GM10248 (cell line): ENCODE data around the gene FYN.

ENCODE experiments used
- CTCF ChIA-PET: fragments of 300-600 bp; sonication (Branson Sonifier 250); formaldehyde crosslinking; extraction: SDS; loops from one replicate; lab custom pipeline; 2021; ENCODE audit warnings: antibody characterized with exemption; lab: Yijun Ruan, JAX
- POLR2A ChIA-PET: fragments of 350-650 bp; sonication (Branson Sonifier 250); formaldehyde crosslinking; extraction: SDS; loops from one replicate; lab custom pipeline; 2020; ENCODE audit warnings: antibody characterized with exemption; lab: Yijun Ruan, JAX
- DNase-seq: peaks from one replicate; pipeline ENCODE4 v3.0.0; 2012; ENCODE audit errors: extremely low spot score
- CTCF ChIP-seq: IDR thresholded peaks from 2 replicates; pipeline ENCODE4 v1.5.1; 2012; ENCODE audit warnings: mild to moderate bottlenecking, low read depth; ENCODE audit errors: extremely low read depth, missing control alignments, control extremely low read depth

The FYN gene

GRCh38 chr6:111625461-111626391 is 247.5 kb downstream of the FYN start:
- no peak for TF ChIP-seq CTCF
- ChIA-PET CTCF (interaction anchor here (0.8 to 3.1 kb wide), 4 partner anchors 17 to 417 kb away, joined by 3 to 10 read pairs (median 4); partner anchors contain the start of gene TRAF3IP2), POLR2A (no interaction called here)
- DNase-seq = no peak

GRCh38 chr6:111625099-111625416 is 248.2 kb downstream of the FYN start:
- TF ChIP-seq CTCF = no peak
- ChIA-PET CTCF (interaction anchor here (2.0 kb wide), 1 partner anchor 20 kb away, joined by 4 read pairs; no protein-coding TSS in a partner anchor), POLR2A (no interaction called here)
- DNase-seq = no peak

DNA sequence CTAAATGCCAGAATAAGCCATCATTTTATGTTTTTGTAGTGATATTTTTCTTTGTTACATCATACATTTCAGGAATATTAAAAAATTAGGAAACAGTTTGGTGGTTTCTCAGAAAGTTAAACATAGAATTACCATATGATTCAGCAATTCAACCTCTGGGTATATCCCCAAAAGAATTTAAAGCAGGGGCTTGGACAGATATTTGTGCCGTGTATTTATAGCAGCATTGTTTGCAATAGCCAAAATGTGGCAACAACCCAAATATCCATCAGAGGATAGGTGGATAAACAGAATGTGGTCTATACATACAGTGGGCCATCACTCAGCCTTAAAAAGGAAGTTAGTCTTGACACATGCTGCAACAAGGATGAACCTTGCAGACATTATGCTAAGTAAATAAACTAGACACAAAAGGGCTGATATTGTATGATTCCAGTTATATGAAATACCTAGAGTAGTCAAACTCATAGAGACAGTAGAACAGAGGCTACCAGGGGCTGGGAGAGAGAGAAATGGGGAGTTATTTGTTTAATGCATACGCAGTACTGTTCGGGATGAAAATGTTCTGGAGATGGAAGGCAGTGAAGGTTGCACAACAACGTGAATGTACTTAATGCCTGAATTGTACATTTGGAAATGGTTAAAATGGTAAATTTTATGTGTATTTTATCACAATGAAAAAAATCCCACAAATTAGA is 248.7 kb downstream of the FYN start:
- TF ChIP-seq CTCF = no peak
- no peak for DNase-seq
- CTCF ChIA-PET = no interaction called here
- POLR2A ChIA-PET = no interaction called here

- CTCF ChIA-PET = no interaction called here
- no peak for DNase-seq
- POLR2A ChIA-PET = no interaction called here
- TF ChIP-seq CTCF = no peak
Observed at GRCh38 chr6:111623046-111623718, 250.1 kb downstream of the FYN start.

GRCh38 chr6:111620169-111620568 is 253.1 kb downstream of the FYN start:
- no peak for DNase-seq
- CTCF ChIA-PET = interaction anchor here (1.0 to 4.6 kb wide), 3 partner anchors 9 to 361 kb away, joined by 3 to 17 read pairs (median 5); a partner anchor contains a TSS
- TF ChIP-seq CTCF = no peak
- POLR2A ChIA-PET = no interaction called here

GRCh38 chr6:111618407-111618806 is 254.8 kb downstream of the FYN start:
- TF ChIP-seq CTCF = no peak
- DNase-seq = no peak
- ChIA-PET POLR2A (no interaction called here), CTCF (interaction anchor here (4.6 kb wide), 1 partner anchor 11 kb away, joined by 17 read pairs; no protein-coding TSS in a partner anchor)
